IPS-18c (cell line): Measurements from ENCODE around the gene NUPR1.
"Not testable (repeated sequence)": the region's sequence is repeated elsewhere in the genome, so short reads cannot be mapped to it uniquely, and the experiment has no call there.

Source experiments
- H3K4me3 ChIP-seq: 2 replicates; pipeline ENCODE4 v1.7.0; 2013; ENCODE audit warnings: low read depth, mild to moderate bottlenecking, low read length, moderate library complexity; ENCODE audit not compliant: insufficient read depth
- H3K9me3 ChIP-seq: one replicate; pipeline ENCODE4 v1.6.1; 2013; ENCODE audit warnings: mild to moderate bottlenecking, low read length, moderate library complexity; ENCODE audit not compliant: control insufficient read depth, insufficient read depth

The NUPR1 gene

GRCh38 chr16:28511801-28512789, 26.7 kb downstream of the NUPR1 start:
- no peak overlapping the region for H3K4me3 ChIP-seq
- no peaks in the 10 kb centered on the region for H3K9me3 ChIP-seq

- no peaks in the 10 kb centered on the region for H3K9me3 ChIP-seq
- no peak overlapping the region for H3K4me3 ChIP-seq
Measured at GRCh38 chr16:28511031-28511430, 27.7 kb downstream of the NUPR1 start.

- no peak overlapping the region for H3K4me3 ChIP-seq
Measured at GRCh38 chr16:28505489-28506137, 33.2 kb downstream of the NUPR1 start.

GRCh38 chr16:28504707-28505404, 33.9 kb downstream of the NUPR1 start:
- H3K9me3 ChIP-seq, result no peaks in the 10 kb centered on the region
- no peak overlapping the region for H3K4me3 ChIP-seq

More at GRCh38 chr16:28505489-28506137, 33.2 kb downstream of the NUPR1 start:
- H3K9me3 ChIP-seq, result no peaks in the 10 kb centered on the region

GRCh38 chr16:28503470-28504259, 35.1 kb downstream of the NUPR1 start:
- H3K4me3 ChIP-seq, result no peak overlapping the region

GRCh38 chr16:28502290-28502689, 36.5 kb downstream of the NUPR1 start:
- Histone ChIP-seq H3K9me3 (no peaks in the 10 kb centered on the region), H3K4me3 (no peak overlapping the region)

More at GRCh38 chr16:28503470-28504259, 35.1 kb downstream of the NUPR1 start:
- no peaks in the 10 kb centered on the region for H3K9me3 ChIP-seq

- Histone ChIP-seq H3K9me3 (no peaks in the 10 kb centered on the region), H3K4me3 (no peak overlapping the region)
Measured at GRCh38 chr16:28501258-28502232, 37.2 kb downstream of the NUPR1 start.

- not testable (repeated sequence) for H3K9me3 ChIP-seq, H3K4me3 ChIP-seq
Measured at GRCh38 chr16:28500476-28501180, 38.1 kb downstream of the NUPR1 start.

- Histone ChIP-seq H3K4me3 (no peak overlapping the region), H3K9me3 (no peaks in the 10 kb centered on the region)
Measured at GRCh38 chr16:28499854-28500253, 38.9 kb downstream of the NUPR1 start.

GRCh38 chr16:28498666-28499381, 40.0 kb downstream of the NUPR1 start:
- Histone ChIP-seq H3K4me3 (no peak overlapping the region), H3K9me3 (no peaks in the 10 kb centered on the region)

GRCh38 chr16:28497861-28498599, 40.7 kb downstream of the NUPR1 start:
- Histone ChIP-seq H3K4me3 (no peak overlapping the region), H3K9me3 (no peaks in the 10 kb centered on the region)

- Histone ChIP-seq H3K9me3 (no peaks in the 10 kb centered on the region), H3K4me3 (no peak overlapping the region)
Measured at GRCh38 chr16:28497386-28497785, 41.4 kb downstream of the NUPR1 start.

GRCh38 chr16:28496844-28497243, 41.9 kb downstream of the NUPR1 start:
- Histone ChIP-seq H3K9me3 (no peaks in the 10 kb centered on the region), H3K4me3 (no peak overlapping the region)
